Activated CD4-positive, alpha-beta T cell treated with anti-CD3 and anti-CD28 coated beads, Interleukin-2, amount 50 U/mL, for 16 hours (primary cell): Measurements from ENCODE around the gene C17orf75.
A peak's percentile ranks its signal among the peaks of the same experiment; 100 is the strongest.
"Not testable (repeated sequence)": the region's sequence is repeated elsewhere in the genome, so short reads cannot be mapped to it uniquely, and the experiment has no call there.

Source experiments
- DNase-seq: peaks from one replicate; pipeline ENCODE4 v3.0.0-alpha.2; 2020

C17orf75 gene

DNA sequence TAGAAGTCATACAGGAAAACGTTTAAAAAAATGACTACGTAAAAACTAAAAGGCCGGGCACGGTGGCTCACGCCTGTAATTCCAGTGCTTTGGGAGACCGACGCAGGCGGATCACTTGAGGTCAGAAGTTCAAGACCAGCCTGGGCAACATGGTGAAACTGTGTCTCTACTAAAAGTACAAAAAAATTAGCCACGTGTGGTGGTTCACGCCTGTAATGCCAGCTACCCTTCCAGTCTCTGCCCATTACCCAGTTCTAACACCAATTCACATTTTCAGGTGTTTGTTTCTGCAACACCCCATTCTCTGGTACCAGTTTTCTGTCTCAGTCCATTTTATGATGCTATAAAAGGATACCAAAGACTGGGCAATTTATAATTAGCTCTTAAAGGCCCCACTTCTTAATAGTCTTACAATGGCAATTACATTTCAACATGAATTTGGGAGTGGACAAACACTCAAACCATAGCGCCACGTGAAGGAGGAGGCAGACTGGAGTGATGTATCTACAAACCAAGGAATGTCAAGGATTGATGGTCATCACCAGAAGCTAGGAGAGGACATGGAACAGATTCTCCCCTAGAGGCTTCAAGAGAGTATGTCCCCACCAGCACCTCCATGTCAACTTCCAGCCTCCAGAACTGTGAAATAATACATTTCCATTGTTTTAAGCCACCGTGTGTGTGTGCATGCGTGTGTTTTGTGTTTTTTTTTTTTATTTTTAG is 791 bp upstream of the C17orf75 start:
- DNase-seq: no peak

DNA sequence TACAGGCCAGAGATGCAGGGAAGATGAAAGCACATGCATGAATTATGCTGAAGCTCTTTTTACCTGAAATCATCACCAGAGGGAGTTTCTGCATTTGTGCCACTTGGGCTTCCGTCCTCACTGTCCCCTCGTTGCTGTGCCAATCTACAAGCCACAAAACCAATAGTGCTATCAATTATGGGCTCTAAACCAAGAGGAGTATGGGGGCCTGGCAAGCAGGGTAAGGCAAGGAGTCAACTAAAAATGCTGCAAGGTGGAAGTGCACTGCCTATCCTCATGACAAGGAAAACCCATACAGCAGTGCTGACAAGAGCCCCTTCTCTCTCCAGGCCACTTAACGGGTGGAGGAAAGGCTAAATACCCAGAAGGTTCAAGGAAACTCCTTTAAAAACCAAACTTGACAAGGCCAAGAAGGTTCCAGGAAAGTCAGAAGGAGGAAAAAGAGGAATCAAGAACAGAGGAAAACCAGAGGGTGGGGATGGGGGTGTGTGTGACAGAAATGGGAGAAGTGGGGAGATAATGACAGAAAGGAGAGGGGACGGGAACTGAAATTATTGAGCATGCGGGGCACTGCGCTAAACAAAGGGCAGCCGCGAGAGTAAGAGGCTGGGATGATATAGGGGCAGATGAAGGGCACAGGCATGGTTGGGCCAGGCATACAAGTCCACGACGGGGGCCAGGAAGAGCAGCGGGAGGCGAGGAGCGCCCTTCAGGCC is 674 bp downstream of the C17orf75 start:
- peak; percentile 72 for DNase-seq

DNA sequence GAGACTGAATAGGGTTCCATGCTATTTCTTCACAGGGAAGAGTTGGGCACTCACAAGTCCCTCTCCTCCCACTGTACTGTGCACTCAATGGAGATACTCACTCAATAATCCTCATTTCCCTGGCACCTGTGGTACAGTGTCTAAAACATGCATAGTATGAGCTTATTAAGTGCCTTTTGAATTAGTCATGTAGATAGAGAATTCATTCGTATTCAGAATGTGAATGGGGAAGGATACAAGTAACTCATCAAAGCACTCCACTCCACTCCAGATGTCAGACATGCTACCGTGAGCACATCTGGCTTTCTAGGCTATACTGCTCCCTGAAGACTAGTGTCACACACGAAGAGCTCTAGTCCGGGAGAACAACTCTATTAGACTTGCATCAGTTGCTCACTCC is 6.3 kb downstream of the C17orf75 start:
- no peak for DNase-seq

DNA sequence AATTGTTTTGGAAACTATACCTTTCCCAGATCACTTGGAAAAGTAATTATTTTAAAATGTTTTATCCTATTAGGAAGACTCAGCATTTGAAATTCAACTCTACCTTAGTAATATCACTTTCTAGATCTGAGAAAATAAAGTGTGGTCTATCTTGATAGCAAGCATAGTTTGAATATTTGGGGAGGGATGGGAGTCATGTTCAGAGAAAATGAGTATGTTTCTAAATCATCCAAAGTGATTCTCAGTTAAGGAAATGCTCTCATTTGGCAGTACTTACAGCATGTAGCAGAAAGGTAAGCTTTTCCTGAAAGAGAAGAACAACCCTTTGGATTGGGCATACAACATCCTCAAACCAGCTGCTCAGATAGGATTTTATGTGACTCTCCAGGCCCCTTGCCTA is 6.9 kb downstream of the C17orf75 start:
- DNase-seq: no peak

DNA sequence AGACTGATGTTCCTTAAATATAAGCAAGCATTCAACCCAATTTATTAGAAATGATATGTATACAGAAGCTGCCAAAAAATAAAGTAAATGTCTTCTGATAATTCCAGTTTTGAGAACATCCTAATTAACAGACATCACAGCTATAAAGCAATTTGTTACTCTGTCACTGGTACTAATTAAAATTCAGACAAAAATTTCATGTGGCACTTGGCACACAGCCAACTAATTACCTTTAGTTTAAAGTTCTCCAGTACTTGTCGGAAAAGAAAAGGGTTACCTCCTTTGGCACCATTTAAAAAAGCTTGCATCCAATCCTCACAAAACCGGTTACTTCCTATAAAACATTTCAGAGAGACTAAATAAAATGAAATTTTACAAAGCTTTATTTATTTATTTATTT is 8.8 kb downstream of the C17orf75 start:
- no peak for DNase-seq

DNA sequence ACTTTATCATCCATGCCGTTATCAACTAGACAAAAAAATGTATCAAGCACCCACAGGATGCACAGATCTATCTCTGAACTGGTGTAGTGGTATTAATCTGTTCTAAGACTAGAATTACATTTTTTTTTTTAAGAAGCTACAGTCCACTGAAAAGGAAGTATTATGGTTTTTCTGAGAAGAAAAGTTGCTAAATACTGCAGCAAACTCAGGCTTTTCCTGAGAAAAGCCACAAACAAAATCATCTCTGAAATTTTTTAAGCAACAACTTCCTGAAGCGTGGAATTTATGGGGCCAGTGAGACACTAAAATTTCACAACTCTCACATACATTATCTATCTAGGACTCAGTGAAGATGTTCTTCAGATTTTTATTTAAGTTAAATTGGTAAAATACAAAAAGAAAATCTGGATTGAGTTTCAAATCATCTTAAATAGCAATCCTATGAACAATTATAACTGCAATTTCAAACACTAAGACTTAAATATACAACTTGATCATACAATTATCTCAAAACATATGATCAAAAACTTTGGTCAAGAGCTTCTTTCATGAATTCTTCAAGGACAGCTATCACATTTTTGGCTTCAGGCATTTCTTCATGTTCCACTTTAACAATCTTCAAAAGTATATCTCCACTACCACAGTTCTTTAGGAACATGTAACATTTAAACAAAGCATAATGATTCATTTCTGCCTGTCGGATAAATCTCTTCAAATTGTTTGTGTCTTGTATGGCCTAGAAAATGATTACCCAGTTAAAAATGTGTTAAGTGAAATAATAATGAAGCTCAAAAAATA is 10.5 kb downstream of the C17orf75 start:
- DNase-seq: peak; percentile 73

DNA sequence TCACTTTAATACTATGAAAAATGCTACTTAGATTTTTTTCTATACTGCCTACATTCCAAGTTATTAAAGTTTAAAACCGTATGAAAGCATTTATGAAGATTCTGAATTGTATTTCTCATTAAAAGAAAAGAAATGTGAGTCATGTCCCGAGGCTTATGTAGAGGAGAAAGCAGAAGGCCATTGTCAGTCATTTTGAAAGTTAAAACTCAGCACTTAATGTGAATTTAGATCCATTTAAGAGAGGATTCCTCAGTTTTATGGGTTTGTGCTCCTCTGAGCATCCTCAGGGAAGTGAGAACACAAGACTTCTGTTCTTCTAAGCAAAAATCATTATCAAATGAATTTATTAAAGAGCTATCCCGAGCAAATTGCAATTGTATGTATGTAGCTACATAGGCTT is 11.8 kb downstream of the C17orf75 start:
- peak; percentile 50 for DNase-seq

DNA sequence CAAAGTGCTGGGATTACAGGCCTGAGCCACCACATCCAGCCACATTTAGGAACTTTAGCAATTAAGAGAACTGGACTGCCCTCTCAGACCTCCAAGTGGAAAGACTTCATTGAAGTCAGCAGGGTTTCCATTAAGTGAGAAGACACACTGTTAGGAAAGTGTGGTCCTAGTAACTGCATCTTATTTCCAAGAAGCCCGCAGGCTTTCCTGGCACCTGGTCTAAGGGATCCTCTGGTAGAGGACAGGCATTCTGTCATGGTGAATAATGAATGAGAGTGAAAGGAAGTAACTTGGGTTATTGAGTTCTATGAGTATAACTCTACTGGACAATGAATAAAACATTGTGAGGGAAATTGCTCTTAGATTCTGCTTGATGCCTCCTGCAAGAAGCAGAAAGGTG is 14.1 kb downstream of the C17orf75 start:
- DNase-seq: no peak

DNA sequence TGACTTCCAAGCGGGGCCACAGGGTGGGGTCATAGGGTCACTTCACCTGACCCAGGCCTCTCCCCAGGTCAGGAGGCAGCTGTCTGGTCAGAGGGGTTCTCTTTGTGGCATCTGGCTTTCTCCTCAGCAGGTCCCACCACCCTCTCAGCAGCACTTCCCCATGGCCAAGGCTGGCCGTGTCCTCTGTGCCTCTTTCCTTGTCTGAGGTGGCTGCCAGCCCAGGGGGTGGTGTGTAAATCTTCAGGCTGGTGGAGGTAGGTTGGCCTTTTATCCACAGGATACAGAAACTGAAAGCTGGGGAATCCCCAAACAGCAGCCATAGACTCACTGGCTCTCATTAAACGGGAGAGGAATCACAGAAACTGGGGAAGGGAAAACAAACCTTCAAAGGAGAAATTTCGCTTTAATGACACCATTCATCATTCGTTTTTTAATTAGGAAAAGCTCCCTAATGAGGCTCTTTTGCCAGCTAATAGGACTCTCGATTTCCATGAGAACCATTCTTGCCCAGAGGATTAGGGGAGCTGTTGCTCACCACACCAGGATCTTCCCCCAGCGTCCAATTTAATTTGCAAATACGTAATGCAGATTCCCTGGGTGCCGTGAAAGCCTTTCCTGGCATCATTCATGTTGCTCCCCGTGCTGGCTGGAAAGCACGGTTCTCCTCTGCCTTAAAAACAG is 18.0 kb downstream of the C17orf75 start:
- peak; percentile 63 for DNase-seq

DNA sequence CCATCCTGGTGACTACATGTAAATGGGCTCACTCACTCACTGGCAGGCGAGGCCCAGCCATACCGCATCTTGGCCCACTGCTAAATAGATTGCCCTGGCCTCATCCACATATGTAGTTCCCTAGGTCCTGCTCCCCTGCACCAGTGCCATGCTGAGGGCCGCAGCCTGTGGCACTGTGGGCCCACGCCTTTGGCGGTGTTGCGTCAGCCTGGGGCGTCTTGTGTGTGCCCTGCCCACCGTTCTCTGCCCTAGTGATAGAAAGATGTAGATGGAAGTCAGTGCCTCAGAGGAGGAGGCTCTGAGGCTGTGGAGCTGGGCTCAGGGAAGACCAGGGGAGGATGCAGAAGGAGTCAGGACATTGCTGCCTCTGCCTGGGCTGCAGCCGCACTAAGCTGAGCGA is 18.9 kb downstream of the C17orf75 start:
- DNase-seq: no peak

DNA sequence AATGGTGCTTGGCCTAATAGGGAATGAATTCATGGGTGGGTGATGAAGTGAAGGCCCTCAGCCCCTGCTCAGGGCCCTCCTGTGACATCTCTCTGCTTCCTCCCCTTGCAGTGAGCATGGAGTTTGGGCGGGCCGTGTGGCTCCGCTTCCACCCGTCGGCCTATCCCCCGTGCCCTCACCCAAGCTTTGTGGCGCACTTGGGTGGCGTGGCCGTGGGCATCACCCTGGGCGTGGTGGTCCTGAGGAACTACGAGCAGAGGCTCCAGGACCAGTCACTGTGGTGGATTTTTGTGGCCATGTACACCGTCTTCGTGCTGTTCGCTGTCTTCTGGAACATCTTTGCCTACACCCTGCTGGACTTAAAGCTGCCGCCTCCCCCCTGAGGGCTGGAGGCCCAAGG is 21.1 kb downstream of the C17orf75 start:
- DNase-seq: no peak

DNA sequence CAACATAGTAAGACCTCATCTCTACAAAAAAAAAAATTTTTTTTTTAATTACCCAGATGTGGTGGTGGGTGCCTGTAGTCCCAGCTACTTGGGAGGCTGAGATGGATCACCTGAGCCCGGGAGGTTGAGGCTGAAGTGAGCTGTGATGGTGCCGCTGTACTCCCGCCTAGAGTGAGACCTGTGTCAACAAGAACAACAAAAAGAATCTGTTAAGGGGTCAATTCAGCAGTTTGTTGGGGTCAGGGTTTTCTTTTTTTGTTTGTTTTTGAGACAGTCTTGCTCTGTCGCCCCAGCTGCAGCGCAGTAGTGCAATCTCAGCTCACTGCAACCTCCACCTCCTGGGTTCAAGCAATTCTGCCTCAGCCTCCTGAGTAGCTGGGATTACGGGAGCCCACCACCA is 21.9 kb downstream of the C17orf75 start:
- DNase-seq: not testable (repeated sequence)

DNA sequence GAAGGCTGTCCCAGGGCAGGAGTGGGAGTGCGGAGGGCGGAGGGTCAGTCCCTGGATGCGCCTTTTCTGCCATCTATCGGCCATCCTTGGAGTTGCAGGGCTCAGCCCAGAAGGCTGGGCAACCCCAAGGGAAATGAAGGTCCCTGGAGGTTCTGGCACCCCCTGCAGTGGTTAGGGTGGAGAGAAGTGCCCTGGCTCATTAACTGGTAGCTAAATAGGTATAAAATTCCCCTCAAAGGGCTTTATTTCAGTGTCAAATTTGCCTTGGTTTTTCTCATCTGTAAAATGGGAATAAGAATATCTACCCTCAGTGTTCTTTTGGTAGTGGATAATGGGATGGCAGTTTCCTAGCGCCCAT is 22.4 kb downstream of the C17orf75 start:
- peak; percentile 87 for DNase-seq

DNA sequence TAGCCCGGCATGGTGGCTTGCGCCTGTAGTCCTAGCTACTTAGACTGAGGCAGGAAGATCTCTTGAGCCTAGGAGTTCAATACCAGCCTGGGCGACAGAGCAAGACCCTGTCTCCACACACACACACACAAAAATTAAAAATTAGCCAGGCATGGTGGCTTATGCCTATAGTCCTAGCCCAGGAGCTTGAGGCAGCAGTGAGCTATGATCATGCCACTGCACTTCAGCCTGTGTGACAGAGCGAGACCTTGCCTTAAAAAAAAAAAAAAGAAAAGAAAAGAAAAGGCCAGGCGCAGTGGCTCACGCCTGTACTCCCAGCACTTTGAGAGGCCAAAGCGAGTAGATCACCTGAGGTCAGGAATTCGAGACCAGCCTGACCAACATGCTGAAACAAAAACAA is 23.9 kb downstream of the C17orf75 start:
- no peak for DNase-seq

DNA sequence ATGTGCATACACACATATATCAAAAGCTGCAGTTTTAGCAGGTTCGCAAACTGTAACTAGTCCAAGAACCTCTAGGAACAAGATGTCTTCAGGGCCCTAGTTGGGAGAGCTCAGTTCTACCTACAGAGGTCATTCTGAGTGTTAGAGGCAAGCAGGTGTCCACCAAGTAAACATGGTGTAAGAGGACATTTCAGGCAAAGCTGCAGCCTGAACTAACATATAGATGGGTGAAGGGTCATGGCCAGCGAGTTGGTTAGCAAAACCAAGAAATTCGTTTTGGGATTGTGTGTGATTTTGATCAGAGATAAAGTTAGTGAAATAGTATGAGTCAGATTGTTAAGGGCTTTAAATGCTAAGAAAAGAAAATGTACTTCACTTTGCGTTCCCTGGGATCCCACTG is 24.6 kb downstream of the C17orf75 start:
- DNase-seq: no peak

DNA sequence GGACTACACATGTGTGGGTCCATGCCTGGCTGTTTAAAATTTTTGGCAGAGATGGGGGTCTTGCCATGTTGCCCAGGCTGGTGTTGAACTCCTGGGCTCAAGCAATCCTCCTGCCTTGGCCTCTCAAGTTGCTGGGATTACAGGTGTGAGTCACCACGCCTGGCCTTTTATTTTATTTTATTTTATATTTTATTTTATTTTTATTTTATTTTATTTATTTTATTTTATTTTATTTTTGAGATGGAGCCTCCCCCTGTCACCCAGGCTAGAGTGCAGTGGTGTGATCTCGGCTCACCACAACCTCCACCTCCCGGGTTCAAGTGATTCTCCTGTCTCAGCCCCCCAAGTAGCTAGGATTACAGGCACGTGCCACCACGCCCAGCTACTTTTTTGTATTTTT is 25.3 kb downstream of the C17orf75 start:
- not testable (repeated sequence) for DNase-seq

DNA sequence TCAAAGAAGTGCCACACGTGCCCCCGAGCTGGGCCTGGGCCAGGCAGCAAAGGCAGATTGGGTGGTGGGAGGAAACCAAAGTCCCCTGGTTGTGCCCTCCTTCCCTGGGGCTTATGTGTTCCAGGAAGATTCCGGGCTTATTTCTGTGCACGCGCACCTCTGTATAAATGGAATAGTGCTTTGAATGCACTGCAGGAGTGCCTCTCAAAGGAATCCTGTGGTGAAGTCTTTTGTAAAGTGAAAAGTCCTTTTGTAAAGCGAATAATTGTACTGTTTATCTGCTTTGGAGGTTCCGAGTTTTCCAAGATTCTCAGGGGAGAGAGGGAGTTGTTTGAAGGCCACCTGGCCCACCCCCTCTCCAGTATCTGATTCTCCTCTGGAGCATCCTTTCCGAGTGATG is 26.8 kb downstream of the C17orf75 start:
- no peak for DNase-seq

DNA sequence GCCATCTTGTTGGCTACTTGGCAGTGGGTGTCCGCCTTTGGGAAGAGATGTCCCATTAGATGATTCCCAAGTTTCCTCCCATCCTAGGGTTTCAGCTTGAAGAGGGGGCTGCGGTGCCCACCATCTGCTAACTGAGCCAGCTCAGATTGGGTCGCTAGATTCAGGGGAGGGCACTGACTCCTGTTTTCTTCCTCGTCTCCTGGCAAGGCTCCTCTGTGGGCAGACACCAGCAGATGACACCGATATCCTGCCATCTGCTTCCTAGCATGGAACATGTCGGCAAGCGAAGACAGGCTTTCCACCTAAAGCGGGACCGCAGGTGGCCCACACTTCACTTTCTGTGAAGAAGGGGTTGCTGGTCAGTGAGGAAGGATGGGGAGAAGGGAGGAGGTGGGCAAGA is 27.3 kb downstream of the C17orf75 start:
- DNase-seq: no peak

DNA sequence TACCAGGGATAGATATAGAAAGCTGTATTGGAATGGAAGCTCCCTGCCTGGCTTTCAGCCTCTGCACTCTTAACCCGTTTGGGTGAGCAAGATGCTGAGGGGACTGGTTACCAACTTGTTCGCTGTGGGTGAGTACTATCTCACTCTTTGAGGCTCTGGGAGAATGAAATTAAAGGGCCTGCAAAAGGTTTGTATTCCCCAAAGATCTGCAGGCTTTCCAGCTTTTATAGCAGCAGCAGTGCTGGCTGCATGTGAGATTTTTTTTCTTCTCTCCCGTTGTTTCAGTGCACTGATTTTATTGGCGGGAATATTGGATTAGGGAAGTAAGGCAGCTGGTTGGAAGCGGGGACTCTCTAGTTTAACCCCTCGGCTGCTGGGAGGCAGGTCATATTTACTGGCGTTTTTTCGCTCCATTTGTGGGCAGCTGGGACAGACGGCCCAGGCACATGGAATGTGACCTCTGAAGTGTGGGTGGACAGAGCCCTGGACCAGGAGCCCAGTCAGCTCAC is 30.9 kb downstream of the C17orf75 start:
- DNase-seq: no peak

DNA sequence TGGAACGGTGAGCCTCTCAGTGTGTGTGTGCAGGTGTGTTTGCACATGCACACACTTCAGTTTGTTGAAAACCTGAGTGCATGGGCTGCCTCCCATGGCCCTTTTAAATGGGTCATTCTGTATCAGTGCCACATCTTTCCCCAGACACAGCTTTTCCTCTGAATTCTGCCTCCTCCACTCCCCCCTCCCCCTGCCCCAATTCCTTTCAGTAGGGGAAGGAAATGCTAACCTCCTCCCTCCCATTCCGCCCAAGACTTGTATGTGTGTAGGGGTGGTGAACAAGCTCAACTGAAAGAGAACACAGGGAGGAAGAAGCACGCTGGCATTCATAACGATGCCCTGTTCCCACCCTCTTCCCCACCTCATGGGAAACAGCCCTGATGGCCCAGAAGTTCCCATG is 34.3 kb downstream of the C17orf75 start:
- no peak for DNase-seq

DNA sequence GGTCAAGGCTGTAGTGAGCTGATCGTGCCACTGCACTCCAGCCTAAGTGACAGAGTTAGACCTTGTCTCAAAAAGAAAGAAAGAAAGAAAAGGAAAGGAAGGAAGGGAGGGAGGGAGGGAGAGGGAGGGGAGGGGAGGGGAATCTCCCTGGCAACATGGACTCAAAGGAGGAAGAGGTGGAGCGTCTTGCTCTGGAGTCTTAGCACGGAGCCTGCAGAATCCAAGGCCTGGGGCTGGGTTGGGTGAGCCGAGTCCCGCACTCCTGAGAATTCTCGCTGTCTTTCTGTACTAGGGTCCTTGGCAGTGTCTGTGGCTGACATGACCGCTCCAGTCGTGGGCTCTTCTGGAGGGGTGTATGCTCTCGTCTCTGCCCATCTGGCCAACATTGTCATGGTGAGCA is 36.9 kb downstream of the C17orf75 start:
- DNase-seq: no peak

DNA sequence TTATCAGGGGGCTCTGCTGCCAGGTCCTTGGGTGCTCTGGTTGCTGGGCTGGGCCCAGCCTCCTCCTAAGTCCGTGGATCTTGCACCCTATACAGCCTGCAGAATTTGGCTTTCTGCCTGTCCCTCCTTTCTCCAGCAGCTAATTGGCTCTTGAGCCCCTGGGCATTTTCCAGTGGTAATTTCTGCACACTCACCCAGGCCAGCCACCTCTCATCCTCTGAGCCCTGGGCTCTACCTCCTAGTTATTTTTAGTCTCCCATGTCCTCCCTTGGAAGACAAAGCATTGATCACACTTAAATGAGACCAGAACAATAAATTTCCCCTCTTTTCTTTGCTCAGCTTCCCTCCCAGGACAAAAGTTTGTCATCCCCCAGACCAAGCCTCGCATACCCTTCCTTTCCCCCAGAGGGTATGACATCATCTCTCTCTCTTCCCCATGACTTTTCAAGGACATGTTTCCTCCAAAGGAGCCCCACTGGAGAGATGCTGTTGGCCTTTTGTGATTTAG is 38.1 kb downstream of the C17orf75 start:
- no peak for DNase-seq
